ENCODE measurements around the gene PRM2.

The PRM2 gene

GRCh38 chr16:11260596-11260966, 15.7 kb downstream of the PRM2 start:
- DNase-seq (ENCODE audit: low spot score) = no peak

GRCh38 chr16:11259655-11260595, 16.4 kb downstream of the PRM2 start:
- no peak for DNase-seq (ENCODE audit: low spot score)

- no peak for DNase-seq (ENCODE audit: low spot score)
Observed at GRCh38 chr16:11258553-11259492, 17.5 kb downstream of the PRM2 start.

GRCh38 chr16:11257131-11257938, 18.9 kb downstream of the PRM2 start:
- DNase-seq (ENCODE audit: low spot score) = peak; percentile 87

GRCh38 chr16:11256661-11257130, 19.6 kb downstream of the PRM2 start:
- peak; percentile 59 for DNase-seq (ENCODE audit: low spot score)

- peak; percentile 84 for DNase-seq (ENCODE audit: low spot score)
Observed at GRCh38 chr16:11255737-11256660, 20.3 kb downstream of the PRM2 start, which contains the start of gene SOCS1. Gene SOCS1, minus strand, starts transcription at chr16:11256204. Its CDS starts 726 bp downstream, at chr16:11255478.

- DNase-seq (ENCODE audit: low spot score) = peak; percentile 69
Observed at GRCh38 chr16:11254913-11255736, 21.2 kb downstream of the PRM2 start.

- no peak for DNase-seq (ENCODE audit: low spot score)
Observed at GRCh38 chr16:11253995-11254912, 22.0 kb downstream of the PRM2 start.

GRCh38 chr16:11253009-11253994, 23.0 kb downstream of the PRM2 start:
- DNase-seq (ENCODE audit: low spot score) = no peak

- DNase-seq (ENCODE audit: low spot score) = no peak
Observed at GRCh38 chr16:11252482-11252931, 23.8 kb downstream of the PRM2 start.

- no peak for DNase-seq (ENCODE audit: low spot score)
Observed at GRCh38 chr16:11251525-11252481, 24.5 kb downstream of the PRM2 start.

- no peak for DNase-seq (ENCODE audit: low spot score)
Observed at GRCh38 chr16:11250786-11251524, 25.3 kb downstream of the PRM2 start.

- DNase-seq (ENCODE audit: low spot score) = no peak
Observed at GRCh38 chr16:11250091-11250785, 26.0 kb downstream of the PRM2 start.

GRCh38 chr16:11249233-11250061, 26.8 kb downstream of the PRM2 start:
- no peak for DNase-seq (ENCODE audit: low spot score)
